ENCODE measurements around the gene LRRC27. TPM values are rescaled to one million over a fixed set of nuclear protein-coding genes. Genes with fewer than 3 reads are reported as not detected.

Gene LRRC27
- total RNA-seq, 2 donors from 2014 or later = 11.4 to 22.9 TPM

DNA sequence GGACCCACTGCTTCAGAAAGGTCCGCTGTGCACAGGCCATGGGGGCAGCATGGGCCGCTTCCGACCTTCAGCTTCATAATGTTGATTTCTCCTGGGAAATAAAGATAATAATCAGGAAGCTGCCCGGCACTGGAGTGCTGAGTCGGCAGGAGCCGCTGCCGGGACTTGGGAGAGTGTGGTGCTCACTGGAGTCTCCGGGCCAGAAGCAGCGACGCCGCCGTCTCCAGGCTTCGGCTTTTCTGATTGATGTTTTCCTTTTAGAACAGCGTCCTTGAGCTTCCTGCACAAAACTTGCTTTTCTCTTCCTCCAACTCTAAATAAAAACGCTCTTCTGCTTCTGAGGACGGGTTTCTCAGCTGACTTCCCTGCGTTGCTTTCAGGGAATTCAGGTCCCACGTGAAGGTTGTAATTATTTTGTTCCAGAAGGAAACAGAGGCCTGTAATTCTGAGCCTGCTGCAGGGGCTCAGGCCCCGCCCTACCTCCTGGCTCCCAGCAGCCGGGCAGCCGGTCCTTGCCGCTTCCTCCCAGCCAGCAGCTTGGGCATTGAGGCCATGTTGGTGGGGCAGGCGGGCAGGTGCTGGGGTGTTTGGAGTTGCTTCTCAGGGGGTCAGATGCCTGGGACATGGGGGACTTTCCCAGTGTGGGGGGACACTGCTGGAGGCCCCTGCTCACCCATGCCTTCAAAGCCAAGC is 79.7 kb downstream of the LRRC27 start:
- intact Hi-C loops (cut with DNase I) = no loop called here
- H3K36me3 ChIP-seq = no peaks in the 10 kb centered on the region
- DNase-seq (ENCODE audit: low spot score) = peak; percentile 68
- H3K4me3 ChIP-seq = no peak overlapping the region
- H3K27me3 ChIP-seq (replicated peaks; ENCODE audit: insufficient read depth) = no peaks in the 10 kb centered on the region
- no peaks in the 10 kb centered on the region for H3K9me3 ChIP-seq
- H3K27ac ChIP-seq = peak overlapping the region; percentile 95 to 98
- H3K4me1 ChIP-seq (replicated peaks) = peaks cover 59% of the 10 kb centered on the region
- WGBS = 8% methylated on average over 23 of the region's 23 CpGs
- TF ChIP-seq POLR2A (IDR thresholded peaks at IDR 0.05) (no peak), POLR2AphosphoS5 (IDR thresholded peaks at IDR 0.05) (peak; percentile 34)
- TF ChIP-seq, protein P1, sequence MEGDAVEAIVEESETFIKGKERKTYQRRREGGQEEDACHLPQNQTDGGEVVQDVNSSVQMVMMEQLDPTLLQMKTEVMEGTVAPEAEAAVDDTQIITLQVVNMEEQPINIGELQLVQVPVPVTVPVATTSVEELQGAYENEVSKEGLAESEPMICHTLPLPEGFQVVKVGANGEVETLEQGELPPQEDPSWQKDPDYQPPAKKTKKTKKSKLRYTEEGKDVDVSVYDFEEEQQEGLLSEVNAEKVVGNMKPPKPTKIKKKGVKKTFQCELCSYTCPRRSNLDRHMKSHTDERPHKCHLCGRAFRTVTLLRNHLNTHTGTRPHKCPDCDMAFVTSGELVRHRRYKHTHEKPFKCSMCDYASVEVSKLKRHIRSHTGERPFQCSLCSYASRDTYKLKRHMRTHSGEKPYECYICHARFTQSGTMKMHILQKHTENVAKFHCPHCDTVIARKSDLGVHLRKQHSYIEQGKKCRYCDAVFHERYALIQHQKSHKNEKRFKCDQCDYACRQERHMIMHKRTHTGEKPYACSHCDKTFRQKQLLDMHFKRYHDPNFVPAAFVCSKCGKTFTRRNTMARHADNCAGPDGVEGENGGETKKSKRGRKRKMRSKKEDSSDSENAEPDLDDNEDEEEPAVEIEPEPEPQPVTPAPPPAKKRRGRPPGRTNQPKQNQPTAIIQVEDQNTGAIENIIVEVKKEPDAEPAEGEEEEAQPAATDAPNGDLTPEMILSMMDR (IDR thresholded peaks at IDR 0.05) = no peak

DNA sequence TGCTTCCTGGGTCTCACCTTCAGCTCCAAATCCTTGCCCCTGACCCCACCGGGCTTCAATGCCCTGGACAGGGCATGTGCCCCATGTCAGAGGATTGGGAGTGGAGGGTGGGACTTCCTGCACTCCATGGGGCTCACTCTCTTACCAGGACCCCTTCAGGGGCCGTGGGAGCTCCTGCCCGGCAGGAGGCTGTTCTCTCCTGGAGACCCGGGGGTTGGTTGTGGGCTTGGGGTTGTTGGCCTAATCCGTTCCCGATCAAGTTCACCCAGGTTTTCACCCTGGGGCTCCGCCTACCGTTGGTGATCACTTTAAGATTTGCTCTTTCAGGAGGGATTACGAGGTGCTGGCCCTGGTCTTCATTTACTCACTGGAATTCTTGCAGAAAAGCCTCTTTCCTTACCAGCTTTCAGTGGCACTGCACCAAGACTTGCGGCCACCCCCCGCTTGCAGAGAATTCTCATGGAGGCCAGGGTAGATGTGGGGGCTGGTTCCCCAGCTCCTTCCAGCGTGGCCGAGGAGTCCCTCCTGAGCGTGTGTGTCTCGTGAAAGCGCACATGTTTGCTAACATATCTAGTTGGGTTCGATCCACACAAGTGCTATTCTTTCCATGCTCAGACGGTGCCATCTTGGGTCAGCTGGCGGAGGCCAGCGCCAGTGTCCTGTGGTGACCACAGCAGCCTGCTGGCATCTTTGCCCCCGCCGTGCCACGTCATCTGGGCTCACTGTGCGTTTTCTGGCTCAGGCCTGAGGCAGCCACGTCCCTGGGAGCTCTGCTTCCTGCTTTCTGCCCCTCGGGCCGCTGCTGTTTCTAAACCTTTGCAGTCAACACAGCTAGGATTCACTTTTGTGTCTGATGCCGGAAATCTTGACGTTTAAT is 80.6 kb downstream of the LRRC27 start:
- TF ChIP-seq POLR2A (IDR thresholded peaks at IDR 0.05) = no peak
- H3K27ac ChIP-seq = peak overlapping the region; percentile 95 to 98
- H3K9me3 ChIP-seq = no peaks in the 10 kb centered on the region
- DNase-seq (ENCODE audit: low spot score) = no peak
- H3K4me3 ChIP-seq = no peak overlapping the region
- peaks cover 53% of the 10 kb centered on the region for H3K4me1 ChIP-seq (replicated peaks)
- H3K27me3 ChIP-seq (replicated peaks; ENCODE audit: insufficient read depth) = no peaks in the 10 kb centered on the region
- intact Hi-C loops (cut with DNase I) = no loop called here
- 60% methylated on average over 29 of the region's 29 CpGs for WGBS
- H3K36me3 ChIP-seq = no peaks in the 10 kb centered on the region

DNA sequence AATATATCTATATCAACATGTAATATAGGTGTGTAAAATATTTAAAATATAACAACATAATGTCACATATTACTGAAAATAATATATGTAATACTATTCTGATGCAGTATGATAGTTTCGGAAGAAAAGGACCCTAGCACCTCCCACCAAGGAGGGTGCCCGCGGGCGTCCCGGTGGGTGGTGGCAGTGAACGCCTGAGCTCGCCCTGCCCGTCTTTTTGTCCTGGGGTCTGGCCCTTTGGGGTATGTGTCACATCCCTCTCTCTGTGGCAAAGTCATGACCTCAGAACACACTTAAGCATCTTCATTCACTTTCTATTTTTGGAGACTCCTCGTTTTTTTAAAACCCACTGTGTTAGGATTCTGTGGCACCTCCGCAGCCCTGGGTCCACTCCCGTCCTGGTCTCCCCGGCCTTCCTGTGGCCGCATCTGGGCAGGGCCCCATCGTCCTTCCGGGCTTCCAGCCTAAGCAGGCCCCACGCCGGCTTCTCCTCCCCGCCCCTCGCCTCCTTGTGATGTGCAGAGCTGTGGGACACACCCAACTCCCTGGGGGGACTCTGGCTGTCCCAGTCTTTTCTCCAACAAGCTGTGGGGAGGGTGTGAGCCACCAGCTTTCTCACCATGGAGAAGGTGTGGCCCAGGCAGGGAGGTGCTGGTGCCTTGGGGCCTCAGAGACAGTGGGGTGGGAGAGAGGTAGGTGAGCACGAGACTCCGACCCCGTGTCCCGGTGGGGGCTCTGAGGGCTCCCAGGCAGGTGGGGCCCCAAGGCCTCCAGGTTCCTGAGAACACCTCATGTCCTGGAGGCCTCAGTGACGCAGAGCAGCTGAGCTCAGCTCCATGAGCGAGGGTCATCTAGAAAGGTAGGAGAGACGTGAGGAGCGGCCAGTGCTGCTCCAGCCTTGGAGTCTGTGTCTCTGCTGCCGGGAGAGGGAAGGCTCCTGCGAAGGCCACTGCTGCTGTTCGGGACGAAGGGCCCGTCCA is 81.5 kb downstream of the LRRC27 start:
- H3K4me1 ChIP-seq (replicated peaks) = peaks cover 54% of the 10 kb centered on the region
- TF ChIP-seq POLR2A (IDR thresholded peaks at IDR 0.05) (no peak), POLR2AphosphoS5 (IDR thresholded peaks at IDR 0.05) (no peak)
- TF ChIP-seq, protein P1 (IDR thresholded peaks at IDR 0.05) = no peak
- H3K27ac ChIP-seq = peak overlapping the region; percentile 95 to 98

DNA sequence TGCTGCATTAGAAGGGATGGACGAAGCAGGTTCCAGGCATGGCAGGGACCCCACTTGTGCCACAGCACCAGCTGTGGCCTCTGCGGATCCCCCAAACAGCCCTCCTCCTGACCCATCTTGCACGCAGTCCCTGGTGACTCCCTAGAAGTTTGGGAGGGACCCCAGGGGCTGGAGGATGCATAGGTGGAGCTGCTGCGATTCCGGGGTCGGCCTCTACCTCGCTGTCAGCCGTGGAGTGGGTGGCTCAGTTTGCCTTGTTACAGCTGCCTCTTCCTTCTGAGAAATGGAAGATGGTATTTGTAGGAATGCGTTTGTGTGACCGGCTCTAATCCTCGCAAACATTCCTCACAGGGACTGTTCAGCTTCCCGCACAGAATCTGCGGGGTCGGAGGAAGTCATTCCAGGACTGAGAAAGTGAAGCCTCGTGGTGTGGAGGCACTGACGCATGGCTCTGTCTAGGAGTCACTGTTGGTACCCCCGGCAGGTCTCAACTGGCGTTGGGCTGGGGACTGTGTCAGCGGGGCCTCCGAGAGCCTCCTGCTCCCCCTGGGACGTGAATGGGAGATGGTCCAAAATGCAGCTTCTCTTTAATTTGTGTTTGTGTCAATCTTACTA is 82.5 kb downstream of the LRRC27 start:
- no peak for DNase-seq (ENCODE audit: low spot score)
- intact Hi-C loops (cut with DNase I) = no loop called here
- TF ChIP-seq POLR2A (IDR thresholded peaks at IDR 0.05) = no peak
- TF ChIP-seq, protein P1 (IDR thresholded peaks at IDR 0.05) = no peak
- TF ChIP-seq POLR2AphosphoS5 (IDR thresholded peaks at IDR 0.05) = no peak
- H3K4me3 ChIP-seq = no peak overlapping the region
- H3K9me3 ChIP-seq = no peaks in the 10 kb centered on the region
- H3K36me3 ChIP-seq = no peaks in the 10 kb centered on the region
- peaks cover 53% of the 10 kb centered on the region for H3K4me1 ChIP-seq (replicated peaks)
- no peaks in the 10 kb centered on the region for H3K27me3 ChIP-seq (replicated peaks; ENCODE audit: insufficient read depth)
- H3K27ac ChIP-seq = peak overlapping the region in 1 of 2 donors; percentile 98
- WGBS = 85% methylated on average over 21 of the region's 21 CpGs

More for the DNA sequence above, 81.5 kb downstream of the LRRC27 start:
- Histone ChIP-seq H3K27me3 (replicated peaks; ENCODE audit: insufficient read depth) (no peaks in the 10 kb centered on the region), H3K4me3 (no peak overlapping the region), H3K9me3 (no peaks in the 10 kb centered on the region), H3K36me3 (no peaks in the 10 kb centered on the region)
- intact Hi-C loops (cut with DNase I) = no loop called here
- WGBS = 86% methylated on average over 32 of the region's 32 CpGs
- no peak for DNase-seq (ENCODE audit: low spot score)

All from prostate gland (tissue), 2 donors.